C4-2B (cell line): Measurements from ENCODE around the gene SGPL1.

Experiments used
- ZFX ChIP-seq: fragments of 450-650 bp; IDR thresholded peaks from 2 replicates; pipeline ENCODE4 v1.6.1; 2017
- TF ChIP-seq, protein P1 (sequence below): fragments of 450-650 bp; conservative IDR thresholded peaks from 2 replicates; pipeline ENCODE4 v1.5.1; 2017; ENCODE audit warnings: mild to moderate bottlenecking

GRCh38 chr10:70845256-70845655 lies 29.5 kb downstream of the SGPL1 start:
- TF ChIP-seq, protein P1, sequence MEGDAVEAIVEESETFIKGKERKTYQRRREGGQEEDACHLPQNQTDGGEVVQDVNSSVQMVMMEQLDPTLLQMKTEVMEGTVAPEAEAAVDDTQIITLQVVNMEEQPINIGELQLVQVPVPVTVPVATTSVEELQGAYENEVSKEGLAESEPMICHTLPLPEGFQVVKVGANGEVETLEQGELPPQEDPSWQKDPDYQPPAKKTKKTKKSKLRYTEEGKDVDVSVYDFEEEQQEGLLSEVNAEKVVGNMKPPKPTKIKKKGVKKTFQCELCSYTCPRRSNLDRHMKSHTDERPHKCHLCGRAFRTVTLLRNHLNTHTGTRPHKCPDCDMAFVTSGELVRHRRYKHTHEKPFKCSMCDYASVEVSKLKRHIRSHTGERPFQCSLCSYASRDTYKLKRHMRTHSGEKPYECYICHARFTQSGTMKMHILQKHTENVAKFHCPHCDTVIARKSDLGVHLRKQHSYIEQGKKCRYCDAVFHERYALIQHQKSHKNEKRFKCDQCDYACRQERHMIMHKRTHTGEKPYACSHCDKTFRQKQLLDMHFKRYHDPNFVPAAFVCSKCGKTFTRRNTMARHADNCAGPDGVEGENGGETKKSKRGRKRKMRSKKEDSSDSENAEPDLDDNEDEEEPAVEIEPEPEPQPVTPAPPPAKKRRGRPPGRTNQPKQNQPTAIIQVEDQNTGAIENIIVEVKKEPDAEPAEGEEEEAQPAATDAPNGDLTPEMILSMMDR, result no peak
- no peak for TF ChIP-seq ZFX
